Cardiac muscle cell (in vitro differentiated cells and primary cell): Measurements from ENCODE around the gene SRGAP1. TPM values are rescaled to one million over a fixed set of nuclear protein-coding genes. Genes with fewer than 3 reads are reported as not detected.

ENCODE experiments used
- DNase-seq, 2 donors: peaks; one replicate each; pipeline versions ENCODE4 v3.0.0 to v3.0.0-alpha.2; 2010 to 2017; ENCODE audit warnings: low read depth in 1 of 2, low spot score in 1 of 2
- H3K27ac ChIP-seq: fragments of 200-600 bp; sonication (generic); 2 replicates; pipeline ENCODE4 v1.5.1; 2016
- H3K27me3 ChIP-seq: fragments of 200-600 bp; sonication (generic); 2 replicates; pipeline ENCODE4 v1.6.0; 2016; ENCODE audit warnings: control low read depth
- H3K36me3 ChIP-seq: fragments of 200-600 bp; sonication (generic); 2 replicates; pipeline ENCODE4 v1.5.1; 2016; ENCODE audit warnings: control low read depth
- H3K4me1 ChIP-seq: fragments of 200-600 bp; sonication (generic); 2 replicates; pipeline ENCODE4 v1.8.1; 2017; ENCODE audit warnings: low read depth, mild to moderate bottlenecking, mixed run types
- H3K4me3 ChIP-seq: fragments of 200-600 bp; sonication (generic); 2 replicates; pipeline ENCODE4 v1.5.1; 2016; ENCODE audit warnings: mild to moderate bottlenecking
- H3K9me3 ChIP-seq: fragments of 200-600 bp; sonication (generic); 2 replicates; pipeline ENCODE4 v1.5.1; 2017; ENCODE audit warnings: low read depth, mild to moderate bottlenecking, control low read depth
- CTCF ChIP-seq: IDR thresholded peaks from 2 replicates; pipeline ENCODE4 v1.5.1; 2012; ENCODE audit warnings: low read depth, mild to moderate bottlenecking, low read length
- polyA plus RNA-seq: library from polyadenylated mRNA; unstranded; fragments of >200 nt; fragmentation: Nextera tagmentation; extraction: Ambion mirVana; gene quantifications from 2 replicates; pipeline ENCODE4 v1.2.1, GENCODE V29; 2016
- total RNA-seq: library from RNA; depleted of rRNA; stranded (reverse); fragments of >200 nt; gene quantifications from 2 replicates; pipeline ENCODE4 v1.2.3, GENCODE V29; 2016

SRGAP1 gene
- total and polyA plus RNA-seq, 2 experiments from 2014 or later = 2.7 to 3.9 TPM

GRCh38 chr12:64137117-64137516 lies 292.6 kb downstream of the SRGAP1 start:
- DNase-seq = no peak
- Histone ChIP-seq H3K4me3 (no peak overlapping the region), H3K36me3 (no peaks in the 10 kb centered on the region), H3K9me3 (no peaks in the 10 kb centered on the region), H3K27me3 (no peaks in the 10 kb centered on the region), H3K4me1 (no peaks in the 10 kb centered on the region), H3K27ac (no peak overlapping the region)
- no peak for TF ChIP-seq CTCF

GRCh38 chr12:64139021-64139420 lies 294.5 kb downstream of the SRGAP1 start:
- DNase-seq = no peak
- TF ChIP-seq CTCF = no peak
- no peaks in the 10 kb centered on the region for H3K36me3 ChIP-seq
- H3K9me3 ChIP-seq = no peaks in the 10 kb centered on the region
- H3K4me1 ChIP-seq = no peaks in the 10 kb centered on the region
- no peaks in the 10 kb centered on the region for H3K27me3 ChIP-seq
- no peak overlapping the region for H3K4me3 ChIP-seq
- H3K27ac ChIP-seq = no peak overlapping the region

GRCh38 chr12:64142382-64142781 lies 297.9 kb downstream of the SRGAP1 start:
- no peak for DNase-seq
- Histone ChIP-seq H3K4me3 (no peak overlapping the region), H3K36me3 (no peaks in the 10 kb centered on the region), H3K27me3 (no peaks in the 10 kb centered on the region), H3K27ac (no peak overlapping the region), H3K4me1 (no peaks in the 10 kb centered on the region), H3K9me3 (no peaks in the 10 kb centered on the region)
- TF ChIP-seq CTCF = no peak

GRCh38 chr12:64142784-64143183 lies 298.3 kb downstream of the SRGAP1 start:
- no peak for TF ChIP-seq CTCF
- Histone ChIP-seq H3K27ac (no peak overlapping the region), H3K9me3 (no peaks in the 10 kb centered on the region), H3K4me3 (no peak overlapping the region), H3K4me1 (no peaks in the 10 kb centered on the region), H3K27me3 (no peaks in the 10 kb centered on the region), H3K36me3 (no peaks in the 10 kb centered on the region)
- no peak for DNase-seq

- TF ChIP-seq CTCF = no peak
- Histone ChIP-seq H3K27me3 (no peaks in the 10 kb centered on the region), H3K4me3 (no peak overlapping the region), H3K27ac (no peak overlapping the region), H3K36me3 (no peaks in the 10 kb centered on the region), H3K4me1 (no peaks in the 10 kb centered on the region), H3K9me3 (no peaks in the 10 kb centered on the region)
- DNase-seq = no peak
Observed at GRCh38 chr12:64145226-64145625, 300.7 kb downstream of the SRGAP1 start.
